Mesenchymal stem cell (in vitro differentiated cells and primary cell): ENCODE data around the gene TTC39A.

Experiments used
- DNase-seq: peaks from one replicate; pipeline ENCODE4 v3.0.0-alpha.2; 2013
- H2AFZ ChIP-seq: one replicate; pipeline ENCODE4 v1.6.1; 2013; ENCODE audit warnings: low read depth, mild to moderate bottlenecking, control low read depth, inconsistent platforms, low read length, moderate library complexity
- H2AK5ac ChIP-seq: 2 replicates; pipeline ENCODE4 v1.6.1; 2013; ENCODE audit warnings: low read length, moderate library complexity, mild to moderate bottlenecking, inconsistent platforms; ENCODE audit not compliant: severe bottlenecking
- H2BK120ac ChIP-seq: one replicate; pipeline ENCODE4 v1.6.1; 2013; ENCODE audit warnings: low read depth, mild to moderate bottlenecking, inconsistent platforms, low read length, moderate library complexity
- H2BK12ac ChIP-seq, 2 experiments: one replicate each; pipeline ENCODE4 v1.6.1; 2013; ENCODE audit warnings: inconsistent platforms in 2 of 2, low read length in 2 of 2, mild to moderate bottlenecking in 2 of 2, moderate library complexity in 2 of 2, control low read depth in 1 of 2
- H2BK15ac ChIP-seq: one replicate; pipeline ENCODE4 v1.6.1; 2013; ENCODE audit warnings: mild to moderate bottlenecking, low read depth, inconsistent platforms; ENCODE audit not compliant: poor library complexity, severe bottlenecking
- H2BK5ac ChIP-seq: 2 replicates; pipeline ENCODE4 v1.6.1; 2013; ENCODE audit warnings: low read depth, mild to moderate bottlenecking, low read length, control low read depth, inconsistent platforms; ENCODE audit not compliant: poor library complexity, severe bottlenecking
- H3K14ac ChIP-seq, 2 experiments: one replicate each; pipeline ENCODE4 v1.6.1; 2013; ENCODE audit warnings: inconsistent platforms in 2 of 2, low read length in 2 of 2, control low read depth in 1 of 2, mild to moderate bottlenecking in 1 of 2, moderate library complexity in 1 of 2
- H3K18ac ChIP-seq, 2 experiments: one replicate each; pipeline ENCODE4 v1.6.1; 2013; ENCODE audit warnings: inconsistent platforms in 2 of 2, low read length in 2 of 2, control low read depth in 1 of 2, low read depth in 1 of 2, mild to moderate bottlenecking in 1 of 2
- H3K23ac ChIP-seq, 2 experiments: one replicate each; pipeline ENCODE4 v1.6.1; 2013; ENCODE audit warnings: inconsistent platforms in 2 of 2, low read length in 2 of 2, mild to moderate bottlenecking in 2 of 2, moderate library complexity in 2 of 2, control low read depth in 1 of 2
- H3K27ac ChIP-seq: 2 replicates; pipeline ENCODE4 v1.5.1; 2013; ENCODE audit warnings: mild to moderate bottlenecking, moderate library complexity, low read length, control low read depth, inconsistent platforms; ENCODE audit not compliant: poor library complexity, severe bottlenecking
- H3K27me3 ChIP-seq, 2 experiments: 2 replicates each; pipeline versions ENCODE4 v1.6.1 to v1.7.0; 2013; ENCODE audit warnings: low read length in 2 of 2, mild to moderate bottlenecking in 2 of 2, moderate library complexity in 2 of 2, control low read depth in 1 of 2, inconsistent platforms in 1 of 2; ENCODE audit not compliant: control insufficient read depth in 1 of 2, insufficient read depth in 1 of 2
- H3K36me3 ChIP-seq, 2 experiments: 2 replicates each; pipeline versions ENCODE4 v1.6.1 to v1.7.0; 2013; ENCODE audit warnings: low read length in 2 of 2, control low read depth in 1 of 2, inconsistent platforms in 1 of 2, low read depth in 1 of 2, mild to moderate bottlenecking in 1 of 2; ENCODE audit not compliant: insufficient read depth in 2 of 2, control insufficient read depth in 1 of 2
- H3K4ac ChIP-seq, 2 experiments: one replicate each; pipeline ENCODE4 v1.6.1; 2013; ENCODE audit warnings: inconsistent platforms in 2 of 2, low read length in 2 of 2, mild to moderate bottlenecking in 2 of 2, moderate library complexity in 2 of 2, control low read depth in 1 of 2, low read depth in 1 of 2
- H3K4me1 ChIP-seq: 2 replicates; pipeline ENCODE4 v1.6.1; 2013; ENCODE audit warnings: low read depth, low read length, control low read depth; ENCODE audit not compliant: control insufficient read depth, insufficient read depth
- H3K4me2 ChIP-seq: 2 replicates; pipeline ENCODE4 v1.6.1; 2013; ENCODE audit warnings: low read length, mild to moderate bottlenecking, inconsistent platforms; ENCODE audit not compliant: poor library complexity, severe bottlenecking
- H3K4me3 ChIP-seq, 2 experiments: 2 replicates each; pipeline versions ENCODE4 v1.5.1 to v1.7.0; 2013; ENCODE audit warnings: low read length in 2 of 2, mild to moderate bottlenecking in 2 of 2, control low read depth in 1 of 2, low read depth in 1 of 2; ENCODE audit not compliant: insufficient read depth in 1 of 2
- H3K79me1 ChIP-seq: replicated peaks from 2 replicates; pipeline ENCODE4 v1.6.1; 2013; ENCODE audit warnings: mild to moderate bottlenecking, control low read depth, low read length, inconsistent platforms; ENCODE audit not compliant: poor library complexity, severe bottlenecking
- H3K9ac ChIP-seq: 2 replicates; pipeline ENCODE4 v1.7.0; 2013; ENCODE audit warnings: mild to moderate bottlenecking, low read length, moderate library complexity
- H3K9me3 ChIP-seq: 2 replicates; pipeline ENCODE4 v1.7.0; 2013; ENCODE audit warnings: mild to moderate bottlenecking, low read length; ENCODE audit not compliant: control insufficient read depth
- H4K8ac ChIP-seq: one replicate; pipeline ENCODE4 v1.6.1; 2013; ENCODE audit warnings: inconsistent platforms, mild to moderate bottlenecking, low read length, moderate library complexity
- H4K91ac ChIP-seq: one replicate; pipeline ENCODE4 v1.6.1; 2013; ENCODE audit warnings: mild to moderate bottlenecking, low read length, inconsistent platforms
- WGBS: methylation state at CpG from one replicate; pipeline ENCODE4 v1.1.7; 2013; ENCODE audit warnings: mixed read lengths; 5-methylcytosine and 5-hydroxymethylcytosine counted together

TTC39A gene

DNA sequence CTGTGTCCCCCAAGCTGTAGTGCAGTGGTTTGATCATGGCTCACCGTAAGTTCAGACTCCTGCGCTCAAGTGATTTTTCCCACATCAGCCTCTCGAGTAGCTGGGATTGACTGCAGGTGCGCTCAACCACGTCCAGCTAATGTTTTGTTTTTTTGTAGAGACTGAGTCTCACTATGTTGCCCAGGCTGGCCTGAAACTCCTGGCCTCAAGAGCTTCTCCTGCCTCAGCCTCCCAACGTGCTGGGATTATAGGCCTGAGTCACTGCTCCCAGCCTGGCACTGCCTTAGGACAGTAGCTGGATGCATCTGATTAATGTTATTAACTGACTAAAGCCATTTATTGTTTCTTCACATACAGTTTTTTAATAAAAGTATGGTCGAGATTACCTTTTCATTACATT, 54.1 kb downstream of the TTC39A start:
- no peak overlapping the region for H3K14ac ChIP-seq
- no peak for DNase-seq
- peaks cover 10 to 59% of the 10 kb centered on the region in 2 experiments for H3K36me3 ChIP-seq
- no peaks in the 10 kb centered on the region for H3K9me3 ChIP-seq
- no peak overlapping the region for H3K4ac ChIP-seq
- peaks cover 21% of the 10 kb centered on the region for H3K79me1 ChIP-seq
- H3K4me2 ChIP-seq = no peak overlapping the region
- no peak overlapping the region for H3K4me3 ChIP-seq
- H3K4me1 ChIP-seq = peaks cover 3% of the 10 kb centered on the region
- H2BK15ac ChIP-seq = no peak overlapping the region
- H3K27ac ChIP-seq = no peak overlapping the region
- no peak overlapping the region for H3K18ac ChIP-seq
- no peak overlapping the region for H3K9ac ChIP-seq
- no peaks in the 10 kb centered on the region for H3K27me3 ChIP-seq
- no peak overlapping the region for H2AFZ ChIP-seq
- 72% methylated on average over 5 of the region's 7 CpGs for WGBS
- H4K91ac ChIP-seq = no peak overlapping the region
- no peak overlapping the region for H2AK5ac ChIP-seq
- no peak overlapping the region for H4K8ac ChIP-seq
- no peak overlapping the region for H2BK12ac ChIP-seq
- H2BK5ac ChIP-seq = no peak overlapping the region
- no peak overlapping the region for H3K23ac ChIP-seq
- H2BK120ac ChIP-seq = no peak overlapping the region

DNA sequence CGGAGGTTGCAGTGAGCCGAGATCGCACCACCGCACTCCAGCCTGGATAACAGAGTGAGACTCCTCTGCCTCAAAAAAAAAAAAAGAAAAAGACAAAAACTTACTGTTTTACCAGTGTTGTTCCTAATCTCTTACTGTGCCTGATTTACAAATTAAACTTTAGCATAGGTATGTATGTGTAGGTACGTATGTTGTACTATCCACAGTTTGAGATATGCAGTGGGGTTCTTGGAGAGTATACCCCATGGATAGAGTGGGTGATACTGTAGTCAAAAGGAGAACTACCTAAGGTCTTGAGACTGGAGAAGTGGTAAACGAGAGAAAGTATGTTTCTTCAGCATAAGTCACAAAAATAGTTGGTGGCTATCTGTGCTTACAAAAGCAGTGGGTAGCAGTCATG, 55.7 kb downstream of the TTC39A start:
- Histone ChIP-seq H3K18ac (no peak overlapping the region), H3K4me1 (no peaks in the 10 kb centered on the region), H3K14ac (no peak overlapping the region), H3K9me3 (no peaks in the 10 kb centered on the region), H3K4ac (no peak overlapping the region), H3K4me2 (no peak overlapping the region), H3K27me3 (no peaks in the 10 kb centered on the region), H3K27ac (no peak overlapping the region), H2BK5ac (no peak overlapping the region), H2BK120ac (no peak overlapping the region), H3K4me3 (no peak overlapping the region), H3K36me3 (peaks cover under 1 to 65% of the 10 kb centered on the region in 2 experiments), H2AFZ (no peak overlapping the region), H4K91ac (no peak overlapping the region), H2BK15ac (no peak overlapping the region), H3K9ac (no peak overlapping the region), H2BK12ac (no peak overlapping the region), H4K8ac (no peak overlapping the region), H3K79me1 (peaks cover 27% of the 10 kb centered on the region), H3K23ac (no peak overlapping the region), H2AK5ac (no peak overlapping the region)
- WGBS = 94% methylated on average over 2 of the region's 6 CpGs
- no peak for DNase-seq

DNA sequence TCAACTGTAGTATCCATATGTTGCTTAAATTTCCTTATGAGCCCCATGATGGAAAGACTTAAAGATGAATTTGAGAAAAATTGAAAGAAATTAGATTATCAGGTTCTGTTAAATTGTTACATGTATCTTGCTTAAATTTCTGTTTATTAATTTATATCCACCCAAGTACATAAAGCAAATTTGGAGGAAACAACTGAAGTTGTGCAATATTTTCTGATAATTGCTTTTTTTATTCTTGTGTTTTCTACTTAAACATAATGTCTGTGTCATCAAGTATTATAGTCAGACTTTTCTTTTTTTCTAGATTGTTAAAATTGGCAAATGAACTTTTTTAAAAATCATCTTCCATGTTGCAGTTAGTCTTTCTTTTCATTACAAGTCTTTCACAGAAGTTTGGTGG, 57.4 kb downstream of the TTC39A start:
- Histone ChIP-seq H4K91ac (no peak overlapping the region), H2BK5ac (no peak overlapping the region)

DNA sequence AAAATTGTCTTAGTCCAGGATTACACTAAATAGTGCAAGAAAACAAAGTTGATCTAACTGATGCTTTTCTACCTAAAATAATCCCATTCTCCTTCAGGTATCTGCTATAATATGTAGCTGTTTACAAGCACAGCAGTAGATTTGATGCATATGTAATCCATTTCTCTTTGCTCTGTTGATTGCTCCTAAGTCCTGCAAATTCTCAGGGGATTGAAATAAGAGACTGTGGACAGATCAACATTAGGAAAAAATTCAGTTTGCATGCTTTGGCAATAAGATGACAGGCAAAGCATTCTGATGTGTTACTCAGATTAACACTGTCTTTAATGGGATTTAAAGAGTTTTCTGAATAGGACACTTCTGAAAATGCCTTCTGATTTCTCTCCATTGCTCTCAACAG, 59.6 kb downstream of the TTC39A start:
- H3K27me3 ChIP-seq = no peaks in the 10 kb centered on the region
- no peak overlapping the region for H3K27ac ChIP-seq
- peaks cover 17% of the 10 kb centered on the region for H3K79me1 ChIP-seq
- H3K9ac ChIP-seq = no peak overlapping the region
- H4K8ac ChIP-seq = no peak overlapping the region
- no peak overlapping the region for H2BK5ac ChIP-seq
- H3K4me2 ChIP-seq = no peak overlapping the region
- peak overlapping the region in 1 of 2 experiments; percentile 4 for H3K4me3 ChIP-seq
- no peak overlapping the region for H2AFZ ChIP-seq
- H3K18ac ChIP-seq = no peak overlapping the region
- no peak overlapping the region for H2BK120ac ChIP-seq
- H3K14ac ChIP-seq = no peak overlapping the region
- H3K36me3 ChIP-seq = peaks cover 0 to 46% of the 10 kb centered on the region in 2 experiments
- H3K4me1 ChIP-seq = peaks cover 6% of the 10 kb centered on the region
- no peak overlapping the region for H3K4ac ChIP-seq
- no peak overlapping the region for H4K91ac ChIP-seq
- no peak overlapping the region for H2BK15ac ChIP-seq
- H2AK5ac ChIP-seq = no peak overlapping the region
- H3K23ac ChIP-seq = no peak overlapping the region
- H2BK12ac ChIP-seq = no peak overlapping the region
- no peaks in the 10 kb centered on the region for H3K9me3 ChIP-seq
- no peak for DNase-seq

More for the DNA sequence above, 57.4 kb downstream of the TTC39A start:
- H3K9ac ChIP-seq = no peak overlapping the region
- peaks cover 0 to 62% of the 10 kb centered on the region in 2 experiments for H3K36me3 ChIP-seq
- H3K79me1 ChIP-seq = peaks cover 22% of the 10 kb centered on the region
- H3K23ac ChIP-seq = no peak overlapping the region
- H3K4me3 ChIP-seq = no peak overlapping the region
- no peak overlapping the region for H2BK15ac ChIP-seq
- peaks cover 3% of the 10 kb centered on the region for H3K4me1 ChIP-seq
- H3K4ac ChIP-seq = no peak overlapping the region
- no peak overlapping the region for H3K27ac ChIP-seq
- DNase-seq = no peak
- H3K14ac ChIP-seq = no peak overlapping the region
- H2BK120ac ChIP-seq = no peak overlapping the region
- no peak overlapping the region for H3K4me2 ChIP-seq
- H2AK5ac ChIP-seq = no peak overlapping the region
- H4K8ac ChIP-seq = no peak overlapping the region
- H2BK12ac ChIP-seq = no peak overlapping the region
- no peaks in the 10 kb centered on the region for H3K27me3 ChIP-seq
- H3K18ac ChIP-seq = no peak overlapping the region
- no peaks in the 10 kb centered on the region for H3K9me3 ChIP-seq
- H2AFZ ChIP-seq = no peak overlapping the region
